Esophagus muscularis mucosa (tissue), 4 donors: ENCODE measurements around the gene TEAD3. TPM values are rescaled to one million over a fixed set of nuclear protein-coding genes. Genes with fewer than 3 reads are reported as not detected.
A peak's percentile ranks its signal among the peaks of the same experiment; 100 is the strongest.

Source experiments
- DNase-seq: peaks from one replicate; pipeline ENCODE4 v3.0.0-alpha.2; 2017; ENCODE audit errors: extremely low spot score
- H3K27ac ChIP-seq, 4 donors: fragments of 200-600 bp; sonication (generic); replicated peaks in 1 of 4; 1 replicate in 3 of 4; 2 replicates in 1 of 4; pipeline ENCODE4 v1.5.1; 2016 to 2019; ENCODE audit warnings: mild to moderate bottlenecking in 1 of 4
- H3K27me3 ChIP-seq, 4 donors: fragments of 200-600 bp; sonication (generic); one replicate each; pipeline versions ENCODE4 v1.5.1 to v1.6.0; 2016 to 2019
- H3K36me3 ChIP-seq, 4 donors: fragments of 200-600 bp; sonication (generic); one replicate each; pipeline ENCODE4 v1.5.1; 2016 to 2019
- H3K4me1 ChIP-seq, 4 donors: fragments of 200-600 bp; sonication (generic); one replicate each; pipeline ENCODE4 v1.5.1; 2016 to 2019
- H3K4me3 ChIP-seq, 4 donors: fragments of 200-600 bp; sonication (generic); 1 replicate in 2 of 4; 2 replicates in 2 of 4; pipeline ENCODE4 v1.5.1; 2016 to 2019; ENCODE audit warnings: mild to moderate bottlenecking in 4 of 4, moderate library complexity in 1 of 4
- H3K9me3 ChIP-seq, 4 donors: fragments of 200-600 bp; sonication (generic); 1 replicate in 3 of 4; 2 replicates in 1 of 4; pipeline ENCODE4 v1.5.1; 2016 to 2019
- CTCF ChIP-seq, 3 experiments: fragments of 200-600 bp in 2 of 3; fragments of 450-650 bp in 1 of 3; sonication (generic) in 2 of 3; IDR thresholded peaks; one replicate each; pipeline ENCODE4 v1.5.1; 2017 to 2019; ENCODE audit warnings: antibody characterized with exemption in 3 of 3, mild to moderate bottlenecking in 2 of 3, moderate library complexity in 1 of 3
- EP300 ChIP-seq: sonication (generic); formaldehyde crosslinking; IDR thresholded peaks from one replicate; pipeline ENCODE4 v1.6.1; 2017; ENCODE audit warnings: antibody characterized with exemption
- POLR2A ChIP-seq: fragments of 450-650 bp; IDR thresholded peaks from one replicate; pipeline ENCODE4 v1.6.1; 2017; ENCODE audit warnings: antibody characterized with exemption, moderate library complexity, mild to moderate bottlenecking, low read depth
- POLR2AphosphoS5 ChIP-seq, 2 donors: sonication (generic); formaldehyde crosslinking; IDR thresholded peaks; one replicate each; pipeline ENCODE4 v1.6.1; 2017; ENCODE audit warnings: antibody characterized with exemption in 2 of 2
- WGBS: methylation state at CpG from one replicate; pipeline ENCODE4 v1.1.5; 2018; 5-methylcytosine and 5-hydroxymethylcytosine counted together
- intact Hi-C: fragments of 100-400 bp; cut with DNase I; formaldehyde crosslinking; loops from one replicate; pipeline ENCODE4 v1.15.1; 2023
- total RNA-seq, 4 donors: library from RNA; depleted of rRNA; stranded (reverse); fragments of >200 nt; gene quantifications; one replicate each; pipeline versions ENCODE4 v1.1.0 to v1.2.1, GENCODE V29; 2016

The TEAD3 gene
- total RNA-seq, 4 donors from 2014 or later = 71.4 to 123 (median 78.5) TPM

- peaks cover 0 to 7% (median 0%) of the 10 kb centered on the region in 4 donors for H3K27me3 ChIP-seq
- DNase-seq = no peak
- H3K4me3 ChIP-seq = peak overlapping the region; percentile 84 to 99 (median 88)
- intact Hi-C loops = no loop called here
- TF ChIP-seq POLR2AphosphoS5 (IDR thresholded peaks at IDR 0.05) = peak; percentile 64 to 69
- TF ChIP-seq POLR2A = no peak
- peak; percentile 4 to 29 (median 22) for TF ChIP-seq CTCF (IDR thresholded peaks at IDR 0.05)
- no peak for TF ChIP-seq EP300
- peaks cover 43 to 52% (median 49%) of the 10 kb centered on the region in 4 donors for H3K4me1 ChIP-seq
- no peaks in the 10 kb centered on the region for H3K36me3 ChIP-seq
- H3K27ac ChIP-seq = peak overlapping the region; percentile 97 to 100 (median 99)
- WGBS = 1% methylated on average over 52 of the region's 77 CpGs
- H3K9me3 ChIP-seq = no peaks in the 10 kb centered on the region
These were observed 917 bp upstream of the TEAD3 start for GRCh38 chr6:35497571-35498421.

DNA sequence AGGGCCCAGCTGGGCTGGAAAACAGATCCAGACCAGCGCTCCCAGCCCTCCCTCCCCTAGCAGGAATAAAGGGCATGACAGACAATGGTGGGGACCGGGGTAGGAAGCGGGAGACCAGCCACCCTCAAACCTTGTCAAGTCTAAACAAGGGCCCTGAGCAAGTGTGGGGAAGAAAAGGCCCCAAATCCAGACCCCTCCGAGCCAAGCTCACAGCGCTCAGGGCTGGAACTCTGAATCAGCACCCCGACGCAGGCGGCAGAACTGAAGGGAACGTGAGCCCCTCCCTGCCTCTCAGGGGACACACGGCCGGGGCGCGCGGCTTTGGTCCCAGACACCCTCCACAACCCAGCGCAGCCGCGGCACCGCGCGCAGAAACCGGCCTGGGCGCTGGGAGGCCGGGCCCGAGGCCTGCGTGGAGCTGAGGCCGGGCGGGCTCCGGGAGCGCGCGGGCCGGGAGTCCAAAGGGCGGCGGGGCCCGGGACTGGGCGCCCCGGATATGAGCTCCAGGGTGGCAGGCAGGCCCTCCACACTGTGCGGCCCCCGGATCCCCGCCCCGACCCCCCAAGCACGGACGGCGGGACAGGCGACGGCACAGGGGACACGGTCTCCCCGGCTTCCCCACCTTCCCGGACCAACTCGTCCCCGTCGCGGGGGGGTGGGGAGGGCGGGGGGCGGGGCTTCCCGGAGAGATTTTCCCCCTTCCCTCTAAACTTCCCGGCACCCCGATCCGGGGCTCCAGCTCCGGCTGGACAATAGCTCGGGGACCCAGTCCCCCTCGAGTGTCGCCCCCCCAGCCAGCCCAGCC, 641 bp downstream of the TEAD3 start:
- DNase-seq = no peak
- WGBS = 4% methylated on average over 29 of the region's 63 CpGs
- intact Hi-C loops = no loop called here
- H3K4me1 ChIP-seq = peaks cover 59 to 67% (median 64%) of the 10 kb centered on the region in 4 donors
- H3K27me3 ChIP-seq = no peaks in the 10 kb centered on the region
- H3K9me3 ChIP-seq = no peaks in the 10 kb centered on the region
- TF ChIP-seq POLR2A (peak; percentile 15), POLR2AphosphoS5 (IDR thresholded peaks at IDR 0.05) (peak in 1 of 2 donors; percentile 63), EP300 (no peak)
- H3K27ac ChIP-seq = peak overlapping the region; percentile 97 to 100 (median 99)
- no peaks in the 10 kb centered on the region for H3K36me3 ChIP-seq
- H3K4me3 ChIP-seq = peak overlapping the region; percentile 84 to 99 (median 88)

DNA sequence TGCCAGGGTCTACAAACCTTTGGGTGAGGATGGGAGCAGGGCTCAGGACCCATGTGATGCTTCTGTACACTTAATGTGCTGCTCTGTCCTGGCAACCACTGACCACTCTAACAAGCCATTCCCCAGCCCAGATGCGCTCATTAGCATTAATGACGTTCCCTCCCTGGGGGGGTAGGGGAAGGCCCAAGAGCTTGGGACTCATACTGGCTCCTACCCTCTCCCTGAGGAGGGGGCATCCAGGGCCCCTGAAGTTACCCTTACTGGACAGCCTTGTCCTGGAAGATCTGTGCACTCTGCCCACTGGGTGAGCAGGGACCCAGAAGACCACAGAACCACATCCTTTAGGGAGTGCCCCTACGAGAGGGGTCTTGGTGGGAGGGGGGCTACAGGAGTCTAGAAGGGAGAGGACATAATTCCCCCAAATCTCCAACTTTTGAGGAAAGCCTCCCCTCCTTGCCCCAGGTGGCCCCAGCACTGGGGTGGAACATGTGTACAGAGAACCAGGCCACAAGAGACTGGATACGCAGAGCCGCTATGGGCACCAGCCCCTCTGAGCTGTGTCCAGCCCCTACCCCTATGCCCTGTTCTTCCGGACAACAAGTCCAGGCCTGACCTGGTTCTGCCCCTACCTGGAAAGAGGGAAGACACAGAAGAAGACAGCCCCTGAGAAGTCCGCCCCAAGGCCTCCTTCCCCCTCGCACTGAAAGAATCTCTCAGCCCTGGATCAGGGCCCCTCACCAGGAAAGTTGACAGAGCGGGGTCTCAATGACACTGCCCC, 1.4 kb downstream of the TEAD3 start:
- H3K27ac ChIP-seq = peak overlapping the region; percentile 97 to 100 (median 99)
- no peaks in the 10 kb centered on the region for H3K9me3 ChIP-seq
- no peaks in the 10 kb centered on the region for H3K27me3 ChIP-seq
- no peaks in the 10 kb centered on the region for H3K36me3 ChIP-seq
- peak; percentile 16 for TF ChIP-seq POLR2A
- TF ChIP-seq CTCF (IDR thresholded peaks at IDR 0.05) = no peak
- TF ChIP-seq EP300 = no peak
- peak; percentile 80 to 92 for TF ChIP-seq POLR2AphosphoS5 (IDR thresholded peaks at IDR 0.05)
- intact Hi-C loops = no loop called here
- H3K4me1 ChIP-seq = peaks cover 67 to 75% (median 72%) of the 10 kb centered on the region in 4 donors
- DNase-seq = no peak
- WGBS = 53% methylated on average over 5 of the region's 9 CpGs
- peak overlapping the region; percentile 84 to 99 (median 88) for H3K4me3 ChIP-seq

DNA sequence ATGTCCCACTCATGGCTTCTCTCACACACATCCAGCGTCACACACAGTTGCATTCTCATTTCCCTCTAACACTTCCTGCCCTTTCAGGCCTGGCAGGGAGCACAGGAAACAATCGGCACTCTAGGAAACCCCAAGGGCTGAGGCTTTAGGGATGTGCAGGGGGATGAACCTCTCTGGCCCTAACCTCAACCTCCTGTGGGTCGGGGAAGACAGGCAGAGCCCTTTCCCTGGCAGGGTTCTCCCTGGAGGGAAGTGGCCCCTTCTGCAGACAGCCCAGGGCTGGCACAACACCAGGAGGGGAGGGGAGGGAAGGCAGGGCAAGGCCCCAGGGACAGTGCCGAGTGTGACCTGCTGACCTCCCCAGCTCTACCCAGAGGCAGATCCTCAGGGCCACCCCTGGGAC, 2.7 kb downstream of the TEAD3 start:
- H3K4me1 ChIP-seq = peaks cover 80 to 88% (median 84%) of the 10 kb centered on the region in 4 donors
- 11% methylated on average over 4 of the region's 4 CpGs for WGBS

More for the DNA sequence above, 2.7 kb downstream of the TEAD3 start:
- TF ChIP-seq POLR2AphosphoS5 (IDR thresholded peaks at IDR 0.05) (peak in 1 of 2 donors; percentile 4), CTCF (IDR thresholded peaks at IDR 0.05) (no peak)
- no peaks in the 10 kb centered on the region for H3K9me3 ChIP-seq
- no peaks in the 10 kb centered on the region for H3K36me3 ChIP-seq
- peak overlapping the region; percentile 84 to 99 (median 88) for H3K4me3 ChIP-seq
- no peaks in the 10 kb centered on the region for H3K27me3 ChIP-seq
- DNase-seq = no peak
- intact Hi-C loops = no loop called here
- H3K27ac ChIP-seq = peak overlapping the region; percentile 97 to 100 (median 99)
